Stimulated activated CD4-positive, alpha-beta T cell treated with anti-CD3 and anti-CD28 coated beads, Interleukin-4, amount 100 ng/mL, for 24 hours (primary cell): ENCODE measurements around the gene MAGEA4.
"Not testable (repeated sequence)": the region's sequence is repeated elsewhere in the genome, so short reads cannot be mapped to it uniquely, and the experiment has no call there.

Source experiments
- DNase-seq: peaks from one replicate; pipeline ENCODE4 v3.0.0-alpha.2; 2020

The MAGEA4 gene, protein sequence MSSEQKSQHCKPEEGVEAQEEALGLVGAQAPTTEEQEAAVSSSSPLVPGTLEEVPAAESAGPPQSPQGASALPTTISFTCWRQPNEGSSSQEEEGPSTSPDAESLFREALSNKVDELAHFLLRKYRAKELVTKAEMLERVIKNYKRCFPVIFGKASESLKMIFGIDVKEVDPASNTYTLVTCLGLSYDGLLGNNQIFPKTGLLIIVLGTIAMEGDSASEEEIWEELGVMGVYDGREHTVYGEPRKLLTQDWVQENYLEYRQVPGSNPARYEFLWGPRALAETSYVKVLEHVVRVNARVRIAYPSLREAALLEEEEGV

DNA sequence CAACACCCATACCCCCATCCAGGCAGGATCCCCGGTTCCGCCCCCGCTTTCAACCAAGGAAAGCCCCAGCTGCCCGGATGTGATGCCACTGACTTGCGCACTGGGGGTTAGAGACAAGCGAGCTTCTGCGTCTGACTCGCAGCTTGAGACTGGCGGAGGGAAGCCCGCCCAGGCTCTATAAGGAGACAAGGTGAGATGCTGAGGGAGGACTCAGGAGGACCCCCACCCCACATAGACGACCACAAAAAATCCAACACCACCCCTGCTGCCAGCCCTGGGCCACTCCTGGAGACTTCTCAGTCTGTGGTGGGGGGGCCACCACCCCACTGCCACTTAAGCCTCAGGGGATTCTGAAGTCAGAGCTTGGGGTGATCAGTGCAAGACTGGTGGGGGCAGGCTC, at the start of gene MAGEA4:
Gene MAGEA4 (plus strand): TSS at position 110 of the 400 bp plus-strand sequence. CDS start 10,776 bp downstream, outside the sequence.
- no peak for DNase-seq

DNA sequence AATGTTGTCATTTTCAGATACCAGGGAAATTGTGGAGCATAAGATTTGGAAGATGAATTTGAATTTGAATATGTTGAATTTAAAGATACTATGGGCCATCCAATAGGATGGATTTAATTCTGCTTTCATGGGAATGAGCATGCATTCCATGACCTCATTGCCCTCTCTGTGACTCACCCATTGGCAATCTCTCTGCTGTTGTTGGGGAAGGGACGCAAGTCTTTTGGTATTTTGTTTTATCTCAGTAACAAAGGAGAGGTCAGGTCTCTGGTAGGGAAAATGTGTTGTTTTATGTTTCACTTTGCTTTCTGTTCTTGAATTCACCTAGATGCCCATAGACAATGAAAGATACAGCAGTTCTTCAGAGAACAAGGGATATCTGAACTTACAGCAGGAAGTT, 42.1 kb upstream of the MAGEA4 start:
- DNase-seq: no peak

DNA sequence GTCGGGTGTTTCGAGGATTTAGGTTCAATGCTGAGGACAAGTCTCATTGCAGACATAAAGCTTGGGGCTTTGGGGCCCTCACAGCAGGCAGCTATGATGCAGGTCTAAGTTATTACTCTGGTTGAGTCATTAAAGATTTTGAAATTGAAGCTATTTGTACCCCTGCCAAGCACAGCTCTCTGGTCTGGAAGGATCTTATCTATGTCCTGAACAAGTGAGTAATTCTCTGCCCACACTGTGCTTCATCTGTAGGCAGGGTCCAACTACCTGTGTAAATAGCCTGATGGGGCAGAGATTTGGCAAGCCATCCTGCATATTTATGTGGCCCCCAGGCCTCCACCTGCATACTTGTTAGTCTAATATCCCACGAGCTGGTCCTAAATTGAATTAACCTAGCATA, 41.4 kb upstream of the MAGEA4 start:
- no peak for DNase-seq

DNA sequence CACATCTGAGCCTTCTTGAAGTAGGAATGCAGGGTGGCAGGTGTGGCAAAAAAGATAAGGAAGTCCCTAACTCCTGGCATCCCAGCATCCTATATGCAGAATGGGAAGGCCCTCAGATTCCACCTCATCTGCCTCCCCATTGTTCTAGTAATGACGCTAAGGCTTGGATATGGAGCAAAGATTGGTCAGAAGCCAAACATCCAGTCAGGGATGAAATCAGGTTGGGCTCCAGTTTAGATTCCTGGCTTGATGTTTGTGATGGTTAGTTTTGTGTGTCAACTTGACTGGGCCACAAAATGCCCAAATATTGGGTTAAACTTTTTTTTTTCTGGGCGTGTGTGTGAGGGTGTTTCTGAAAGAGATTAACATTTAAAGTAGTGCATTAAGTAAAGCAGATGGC, 39.6 kb upstream of the MAGEA4 start:
- no peak for DNase-seq

DNA sequence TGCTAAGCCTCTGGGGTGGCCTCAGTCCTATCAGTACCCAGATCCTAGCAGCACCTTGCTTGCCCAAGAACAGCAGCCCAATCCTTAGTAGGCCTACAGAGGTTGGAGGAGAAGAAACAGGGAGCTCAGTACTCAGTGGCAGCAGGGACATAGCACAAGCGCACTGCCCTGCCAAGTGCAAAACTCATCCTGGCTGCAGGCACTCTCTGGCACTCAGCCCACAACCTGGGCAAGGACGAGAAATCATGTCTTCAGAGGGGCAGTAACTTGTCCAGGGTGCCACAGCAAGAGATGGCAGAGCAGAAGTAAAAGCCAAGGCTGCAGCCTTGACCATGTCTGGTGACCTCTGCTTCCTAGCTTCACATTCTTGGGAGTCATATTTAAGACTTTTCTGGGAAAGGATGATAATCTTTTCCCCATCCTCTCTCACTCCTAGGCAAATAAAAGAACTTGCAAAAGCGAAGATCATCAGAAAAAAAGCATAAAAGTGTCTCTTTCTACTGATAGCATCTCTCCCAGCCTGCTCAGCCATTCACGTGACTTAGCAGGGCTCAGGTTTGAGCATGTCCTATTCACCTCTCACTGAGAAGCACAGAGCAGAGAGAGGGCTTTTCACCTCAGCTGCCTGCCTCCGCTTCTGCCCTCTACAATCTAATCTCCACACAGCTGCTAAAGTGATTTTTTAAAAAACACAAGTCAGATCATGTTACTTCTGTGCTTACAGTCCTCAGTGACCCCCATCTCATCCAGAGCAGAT, 37.2 kb upstream of the MAGEA4 start:
- DNase-seq: no peak

DNA sequence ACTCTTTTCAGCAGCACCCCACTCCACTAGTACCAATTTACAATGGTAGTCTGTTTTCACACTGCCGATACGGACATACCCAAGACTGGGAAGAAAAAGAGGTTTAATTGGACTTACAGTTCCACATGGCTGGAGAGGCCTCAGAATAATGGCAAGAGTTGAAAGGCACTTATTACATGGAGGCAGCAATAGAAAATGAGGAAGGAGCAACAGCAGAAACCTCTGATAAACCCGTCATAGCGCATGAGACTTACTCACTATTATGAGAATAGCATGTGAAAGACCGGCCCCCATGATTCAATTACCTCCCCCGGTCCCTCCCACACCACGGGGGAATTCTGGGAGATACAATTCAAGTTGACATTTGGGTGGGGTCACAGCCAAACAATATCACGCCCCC, 34.1 kb upstream of the MAGEA4 start:
- DNase-seq: no peak

DNA sequence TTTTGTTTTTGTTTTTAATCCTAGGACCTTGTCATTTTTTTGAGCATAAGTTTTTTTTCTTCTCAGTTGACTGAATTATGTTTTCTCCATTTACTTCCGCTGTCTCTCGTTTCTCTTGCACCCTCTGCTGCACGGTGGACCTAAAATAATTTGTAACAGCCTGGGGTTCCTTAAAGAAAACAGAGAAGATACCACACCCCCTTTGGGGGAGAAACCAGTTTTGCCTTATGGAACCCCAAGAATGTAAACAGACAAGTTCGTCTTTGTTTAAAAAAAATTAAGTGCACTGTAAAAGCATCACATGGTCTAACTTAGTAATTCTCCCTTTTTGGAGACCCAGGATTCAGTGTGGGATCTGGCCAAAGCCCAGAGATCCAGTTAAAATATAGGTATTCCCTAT, 32.8 kb upstream of the MAGEA4 start:
- no peak for DNase-seq

DNA sequence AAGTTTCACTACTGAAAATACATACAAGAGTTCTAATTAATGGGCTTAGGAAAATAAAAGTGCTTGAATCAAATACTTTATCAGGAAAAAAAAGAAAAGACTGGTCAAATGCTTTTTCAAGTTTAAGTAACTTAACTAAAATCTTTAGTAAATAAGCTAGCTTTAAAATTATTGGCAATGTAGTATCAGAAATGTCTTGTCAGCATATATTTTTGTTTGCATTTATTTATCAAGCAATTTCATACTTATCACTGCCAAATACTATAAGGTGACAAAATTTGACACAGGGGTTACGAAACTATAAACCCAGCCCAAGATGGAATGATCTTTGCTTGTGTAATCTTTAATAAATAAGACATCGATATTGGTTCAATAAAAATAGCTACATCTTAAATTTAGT, 31.8 kb upstream of the MAGEA4 start:
- no peak for DNase-seq

DNA sequence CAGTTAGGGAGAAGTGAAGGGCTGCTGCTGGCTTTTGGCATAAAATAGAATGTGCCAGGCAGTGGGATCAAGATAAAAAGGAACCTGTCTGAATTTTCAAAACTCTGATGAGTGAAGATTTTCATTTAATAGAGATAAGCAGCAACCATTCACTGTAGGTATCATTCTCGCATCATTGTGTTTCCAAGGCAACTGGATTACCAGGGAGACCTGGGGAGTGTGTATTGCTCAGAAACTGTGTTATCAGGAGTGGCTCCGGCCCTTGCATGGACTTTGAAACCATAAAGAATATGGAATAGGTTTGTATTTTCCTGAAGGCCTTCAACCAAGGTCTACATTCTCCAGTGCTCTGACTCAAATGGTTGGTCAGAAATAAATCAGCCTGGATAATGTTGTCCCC, 23.3 kb upstream of the MAGEA4 start:
- DNase-seq: no peak

DNA sequence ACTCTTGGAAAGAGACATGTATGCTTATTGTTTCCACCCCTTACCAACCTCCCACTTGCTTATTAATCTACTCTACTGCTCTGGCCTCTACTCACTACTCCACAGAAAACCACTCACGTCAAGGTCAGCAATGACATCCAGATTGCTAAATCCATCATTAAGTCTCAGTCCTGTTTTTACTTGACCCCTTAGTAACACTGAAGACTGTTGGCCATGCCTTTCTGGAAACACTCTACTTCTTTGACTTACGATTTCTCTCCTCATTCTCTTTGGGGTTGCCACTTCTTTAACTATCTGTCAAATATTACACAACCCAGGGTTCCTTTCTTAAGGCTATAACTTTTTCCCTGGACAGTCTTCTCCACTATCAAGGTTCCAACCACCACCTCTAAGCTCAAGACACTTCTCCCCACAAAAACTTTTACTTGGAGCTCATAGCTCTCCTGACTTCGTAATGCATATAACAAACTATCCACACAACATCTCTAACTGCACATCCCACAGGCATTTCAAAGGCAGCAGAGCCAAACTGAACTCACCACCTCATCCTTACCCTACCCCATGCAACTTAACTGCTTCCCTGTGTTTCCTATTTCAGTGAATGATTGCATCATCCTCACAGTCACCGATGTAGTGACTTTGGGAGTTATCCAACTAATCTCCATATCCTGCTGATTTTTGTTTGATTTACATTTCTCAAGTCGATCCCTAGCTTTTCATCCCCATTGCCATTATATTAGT, 15.8 kb upstream of the MAGEA4 start:
- no peak for DNase-seq

DNA sequence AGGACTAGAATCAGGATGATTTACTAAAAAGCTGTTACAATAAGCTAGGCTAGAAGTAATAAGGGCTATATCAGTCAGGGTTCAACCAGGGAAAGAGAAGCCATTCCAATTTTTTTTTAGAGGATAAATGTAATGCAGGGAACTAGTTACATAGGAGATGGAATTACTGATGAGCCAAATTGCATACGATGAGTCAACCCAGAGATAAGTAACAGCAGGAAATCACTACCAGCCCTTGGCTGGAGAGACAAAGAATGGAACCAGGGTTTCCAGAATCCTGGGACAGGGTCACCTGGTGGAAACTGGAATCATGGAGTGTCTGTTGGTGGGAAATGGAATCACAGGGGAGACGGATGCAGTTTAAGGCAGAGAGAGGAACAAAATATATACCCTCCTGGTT, 13.1 kb upstream of the MAGEA4 start:
- DNase-seq: no peak

DNA sequence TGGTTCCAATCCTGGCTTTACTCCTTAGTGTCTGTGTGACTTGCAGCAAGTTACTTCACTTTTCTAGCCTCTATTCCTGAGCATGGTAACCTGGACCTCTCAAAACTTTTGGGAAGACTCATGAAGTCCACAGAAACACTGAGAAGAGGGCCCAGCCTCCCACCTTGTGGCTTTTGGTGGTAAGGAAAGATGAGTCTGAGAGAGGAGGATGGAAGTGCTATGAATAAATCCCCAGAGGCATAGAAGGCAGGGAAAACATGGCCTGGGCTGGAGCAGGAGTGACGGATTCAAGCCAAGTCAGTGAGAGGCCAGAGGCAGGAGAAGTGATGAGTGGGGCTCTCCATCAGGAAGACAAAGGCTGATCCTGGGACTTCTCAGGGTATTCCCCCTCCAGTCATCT, 10.9 kb upstream of the MAGEA4 start:
- no peak for DNase-seq

DNA sequence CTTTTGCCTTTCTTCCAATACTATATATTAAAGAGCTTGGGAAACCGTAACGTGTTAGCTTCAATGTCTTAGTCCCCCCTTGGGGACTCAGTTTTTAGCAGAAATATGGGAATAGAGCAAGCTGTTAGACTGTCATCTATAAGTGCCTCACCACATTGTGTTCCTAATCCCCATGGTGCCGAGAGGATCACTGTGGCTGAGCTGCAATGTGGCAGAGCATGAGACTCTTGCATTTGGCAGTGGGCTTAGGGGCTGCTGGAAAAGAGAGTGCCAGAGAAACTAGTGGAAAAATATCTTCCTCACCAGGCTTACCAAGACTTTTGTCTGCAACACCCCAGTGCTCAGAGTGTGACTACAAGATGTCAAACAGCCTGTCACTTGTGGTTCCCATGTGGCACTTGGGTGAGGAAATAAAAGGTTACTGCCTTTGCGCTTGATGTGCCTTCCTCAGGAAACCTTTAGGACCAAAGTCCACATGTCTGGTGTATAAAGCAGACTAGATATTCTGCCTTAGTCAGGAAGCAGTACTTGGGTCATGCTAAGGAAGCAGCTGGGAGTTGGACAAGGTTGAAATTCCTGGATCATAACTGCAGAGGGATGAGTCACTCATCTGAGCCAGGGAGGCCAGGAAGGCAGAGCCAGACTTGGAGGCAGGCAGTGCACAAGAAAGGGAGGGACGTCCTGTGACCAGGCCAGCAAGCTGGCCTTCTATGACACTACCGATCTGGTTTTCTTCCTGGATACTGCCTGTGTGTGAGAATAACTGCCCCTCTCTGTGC, 9.7 kb upstream of the MAGEA4 start:
- no peak for DNase-seq

DNA sequence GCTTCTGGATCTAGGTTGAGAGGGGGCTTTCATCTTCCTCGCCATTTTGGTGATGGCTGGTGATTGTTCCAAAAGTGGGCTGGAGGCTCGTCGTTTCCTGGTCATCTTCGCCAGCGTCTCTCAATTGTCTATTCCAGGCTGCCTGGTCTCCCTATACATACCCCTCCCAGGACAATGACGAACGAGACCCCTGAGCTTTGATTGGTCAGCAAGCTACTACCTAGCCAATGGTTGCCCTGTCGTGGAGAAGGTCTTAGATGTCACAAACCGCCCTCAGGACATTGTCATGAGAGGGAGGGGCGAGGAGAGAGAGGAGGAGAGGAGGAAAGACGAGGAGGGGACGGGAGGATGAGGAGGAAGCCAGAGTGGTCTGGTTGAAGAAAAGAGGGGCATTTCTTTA, 7.7 kb upstream of the MAGEA4 start:
- DNase-seq: no peak

DNA sequence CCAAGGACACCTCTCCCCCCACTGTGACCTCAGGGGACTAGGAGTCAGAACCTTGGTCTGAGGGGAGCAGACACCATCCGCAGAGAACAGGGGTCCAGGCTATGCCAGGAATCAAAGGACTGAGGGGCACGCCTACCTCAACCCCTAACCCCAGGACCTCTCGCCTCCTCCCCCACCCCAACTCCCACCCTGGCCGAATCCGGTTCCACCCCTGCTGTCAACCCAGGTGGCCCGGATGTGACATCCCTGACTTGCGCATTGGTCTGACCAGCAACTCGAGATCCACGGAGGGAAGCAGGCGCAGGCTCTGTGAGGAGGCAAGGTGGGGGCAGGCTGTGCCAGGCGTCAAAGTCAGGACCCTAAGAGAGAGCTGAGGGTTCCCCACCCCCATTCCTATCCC, 468 bp upstream of the MAGEA4 start:
- no peak for DNase-seq

DNA sequence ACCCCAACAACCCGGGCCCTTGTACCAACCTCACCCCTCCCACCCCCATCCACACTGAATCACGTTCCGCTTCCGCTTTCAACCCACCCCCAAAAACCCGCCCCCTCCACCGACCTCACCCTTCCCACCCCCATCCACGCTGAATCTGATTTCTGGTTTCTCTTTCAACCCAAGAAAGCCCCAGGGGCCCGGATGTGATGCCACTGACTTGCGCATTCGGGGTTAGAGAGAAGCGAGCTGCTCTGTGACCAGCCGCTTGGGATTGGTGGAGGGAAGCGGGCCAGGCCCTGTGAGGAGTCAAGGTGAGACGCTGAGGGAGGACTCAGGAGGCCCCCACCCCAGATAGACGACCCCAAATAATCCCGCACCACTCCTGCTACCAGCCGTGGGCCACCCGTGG, 6.0 kb downstream of the MAGEA4 start:
- not testable (repeated sequence) for DNase-seq

DNA sequence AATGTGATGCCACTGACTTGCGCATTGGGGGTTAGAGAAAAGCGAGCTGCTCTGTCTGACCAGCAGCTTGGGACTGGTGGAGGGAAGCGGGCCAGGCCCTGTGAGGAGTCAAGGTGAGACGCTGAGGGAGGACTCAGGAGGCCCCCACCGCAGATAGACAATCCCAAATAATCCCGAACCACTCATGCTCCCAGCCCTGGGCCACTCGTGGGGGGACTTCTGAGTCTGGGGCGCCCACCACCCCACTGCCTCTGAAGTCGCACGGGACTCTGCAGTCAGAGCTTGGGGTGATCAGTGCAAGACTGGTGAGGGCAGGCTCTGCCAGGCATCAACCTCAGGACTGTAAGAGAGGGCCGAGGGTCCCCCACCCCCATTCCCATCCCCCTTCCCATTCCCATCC, 6.9 kb downstream of the MAGEA4 start:
- no peak for DNase-seq

DNA sequence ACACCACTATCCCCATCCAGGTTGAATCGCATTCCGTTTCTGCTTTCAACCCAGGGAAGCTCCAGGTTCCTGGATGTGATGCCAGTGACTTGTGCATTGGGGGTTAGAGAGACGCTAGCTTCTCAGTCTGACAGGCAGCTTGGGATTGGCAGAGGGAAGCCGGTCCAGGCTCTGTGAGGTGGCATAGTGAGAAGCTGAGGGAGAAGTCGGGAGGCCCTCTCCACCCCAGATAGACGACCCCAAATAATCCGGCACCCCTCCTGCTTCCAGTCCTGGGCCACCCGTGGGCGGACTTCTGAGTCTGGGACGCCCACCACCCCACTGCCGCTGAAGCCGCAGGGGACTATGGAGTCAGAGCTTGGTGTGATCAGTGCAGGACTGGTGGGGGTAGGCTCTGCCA, 7.4 kb downstream of the MAGEA4 start:
- no peak for DNase-seq

DNA sequence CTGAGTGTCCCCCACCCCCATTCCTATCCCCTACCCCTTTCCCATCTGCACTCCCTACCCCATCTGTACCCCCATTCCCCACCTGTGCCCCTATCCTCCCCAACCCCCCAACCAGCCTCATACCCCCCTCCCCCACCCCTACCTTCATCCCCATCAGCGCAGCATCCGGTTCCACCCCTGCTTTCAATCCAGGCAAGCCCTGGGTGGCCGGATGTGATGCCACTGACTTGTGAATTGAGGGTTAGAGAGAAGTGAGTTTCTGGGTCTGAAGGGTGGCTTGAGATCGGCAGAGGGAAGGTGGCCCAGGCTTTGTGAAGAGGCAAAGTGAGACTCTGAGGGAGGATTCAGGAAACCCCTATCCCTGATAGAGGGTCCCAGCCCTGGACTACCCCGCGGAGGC, 7.8 kb downstream of the MAGEA4 start:
- no peak for DNase-seq

DNA sequence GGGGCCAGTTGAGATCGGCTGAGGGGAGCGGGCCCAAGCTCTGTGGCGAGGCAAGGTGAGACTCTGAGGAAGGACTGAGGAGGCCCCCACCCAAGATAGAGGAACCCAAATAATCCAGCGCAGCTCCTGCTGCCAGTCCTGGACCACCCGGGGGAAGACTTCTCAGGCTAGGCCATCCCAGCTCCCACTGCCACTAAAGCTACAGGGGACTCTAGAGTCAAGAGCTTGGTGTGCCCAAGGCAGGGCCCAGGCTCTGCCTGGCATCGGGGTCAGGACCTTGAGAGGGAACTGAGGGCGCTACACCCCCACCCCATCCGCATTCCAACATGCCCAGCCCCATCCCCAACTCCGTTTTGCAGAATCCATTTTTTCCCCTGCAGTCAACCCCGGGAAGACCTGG, 8.6 kb downstream of the MAGEA4 start:
- DNase-seq: no peak

DNA sequence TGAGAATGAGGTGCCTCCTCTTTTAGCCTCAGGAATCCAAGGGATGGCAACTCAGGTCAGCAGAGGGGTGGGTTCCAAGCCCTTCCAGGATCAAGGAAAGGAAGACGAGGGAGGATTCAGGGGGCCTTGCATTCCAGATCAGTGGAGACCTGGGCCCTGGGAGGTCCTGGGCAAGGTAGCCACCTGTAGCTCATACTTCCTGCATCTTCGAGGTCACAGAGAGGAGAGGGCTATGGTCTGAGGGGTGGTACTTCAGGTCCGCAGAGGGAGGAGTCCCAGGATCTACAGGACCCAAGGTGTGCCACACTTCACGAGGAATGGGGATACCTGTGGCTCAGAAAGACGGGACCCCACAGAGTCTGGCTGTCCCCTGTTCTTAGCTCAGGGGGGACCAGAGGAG, 9.2 kb downstream of the MAGEA4 start:
- no peak for DNase-seq

DNA sequence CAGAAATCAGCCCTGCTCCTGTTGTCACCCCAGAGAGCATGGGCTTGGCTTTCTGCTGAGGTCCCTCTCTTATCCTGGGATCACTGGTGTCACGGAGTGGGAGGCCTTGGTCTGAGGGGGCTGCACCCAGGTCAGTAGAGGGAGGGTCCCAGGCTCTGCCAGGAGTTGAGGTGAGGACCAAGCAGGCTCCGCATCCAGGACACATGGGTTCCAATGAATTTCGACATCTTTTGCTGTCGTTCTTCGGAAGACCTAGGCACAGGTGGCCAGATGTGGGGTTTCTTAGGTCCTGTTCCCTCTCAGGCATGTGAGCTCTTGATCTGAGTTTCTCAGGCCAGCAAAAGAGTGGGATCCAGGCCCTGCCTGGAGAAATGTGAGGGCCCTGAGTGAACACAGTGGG, 10.0 kb downstream of the MAGEA4 start:
- DNase-seq: no peak

DNA sequence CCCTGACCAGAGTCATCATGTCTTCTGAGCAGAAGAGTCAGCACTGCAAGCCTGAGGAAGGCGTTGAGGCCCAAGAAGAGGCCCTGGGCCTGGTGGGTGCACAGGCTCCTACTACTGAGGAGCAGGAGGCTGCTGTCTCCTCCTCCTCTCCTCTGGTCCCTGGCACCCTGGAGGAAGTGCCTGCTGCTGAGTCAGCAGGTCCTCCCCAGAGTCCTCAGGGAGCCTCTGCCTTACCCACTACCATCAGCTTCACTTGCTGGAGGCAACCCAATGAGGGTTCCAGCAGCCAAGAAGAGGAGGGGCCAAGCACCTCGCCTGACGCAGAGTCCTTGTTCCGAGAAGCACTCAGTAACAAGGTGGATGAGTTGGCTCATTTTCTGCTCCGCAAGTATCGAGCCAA, 11.0 kb downstream of the MAGEA4 start:
- no peak for DNase-seq
